GM19467 (cell line): ENCODE results near the gene MORN3.
"Not testable (repeated sequence)": the region's sequence is repeated elsewhere in the genome, so short reads cannot be mapped to it uniquely, and the experiment has no call there.

Experiments
- ATAC-seq: cut with Tn5 transposase; IDR thresholded peaks from one replicate; pipeline ENCODE4 v1.9.1; 2021; ENCODE audit warnings: mild to moderate bottlenecking, moderate library complexity; ENCODE audit not compliant: unreplicated experiment

The MORN3 gene

GRCh38 chr12:121669521-121669900, at the start of gene MORN3:
Gene MORN3 (minus strand): TSS chr12:121669654. CDS start chr12:121669483, 171 bp downstream.
- ATAC-seq = no peak

- no peak for ATAC-seq
Measured at GRCh38 chr12:121718653-121719239, 49.3 kb upstream of the MORN3 start.

- ATAC-seq = no peak
Measured at GRCh38 chr12:121717041-121717699, 47.7 kb upstream of the MORN3 start.

GRCh38 chr12:121715862-121716435, 46.5 kb upstream of the MORN3 start:
- ATAC-seq = no peak

- not testable (repeated sequence) for ATAC-seq
Measured at GRCh38 chr12:121715055-121715454, 45.6 kb upstream of the MORN3 start.

GRCh38 chr12:121713793-121714192, 44.3 kb upstream of the MORN3 start:
- no peak for ATAC-seq

GRCh38 chr12:121713257-121713777, 43.9 kb upstream of the MORN3 start:
- no peak for ATAC-seq

GRCh38 chr12:121712461-121713256, 43.2 kb upstream of the MORN3 start, which contains the start of gene TMEM120B:
Gene TMEM120B (plus strand): TSS chr12:121712752. CDS start chr12:121712896, 144 bp downstream.
- ATAC-seq = peak; percentile 69

- ATAC-seq = peak; percentile 28
Measured at GRCh38 chr12:121712190-121712460, 42.7 kb upstream of the MORN3 start.

- no peak for ATAC-seq
Measured at GRCh38 chr12:121711361-121712189, 42.1 kb upstream of the MORN3 start.

- no peak for ATAC-seq
Measured at GRCh38 chr12:121709478-121709961, 40.1 kb upstream of the MORN3 start.

- ATAC-seq = not testable (repeated sequence)
Measured at GRCh38 chr12:121709064-121709424, 39.6 kb upstream of the MORN3 start.

- ATAC-seq = no peak
Measured at GRCh38 chr12:121708313-121709063, 39.0 kb upstream of the MORN3 start.

GRCh38 chr12:121705514-121705913, 36.1 kb upstream of the MORN3 start:
- ATAC-seq = no peak

- ATAC-seq = no peak
Measured at GRCh38 chr12:121702944-121703343, 33.5 kb upstream of the MORN3 start.

- ATAC-seq = no peak
Measured at GRCh38 chr12:121701667-121702277, 32.3 kb upstream of the MORN3 start.

GRCh38 chr12:121697861-121698260, 28.4 kb upstream of the MORN3 start:
- not testable (repeated sequence) for ATAC-seq

- ATAC-seq = no peak
Measured at GRCh38 chr12:121697093-121697698, 27.7 kb upstream of the MORN3 start.

GRCh38 chr12:121693155-121693687, 23.8 kb upstream of the MORN3 start:
- no peak for ATAC-seq
